ENCODE measurements around the gene MFNG. TPM values are rescaled to one million over a fixed set of nuclear protein-coding genes. Genes with fewer than 3 reads are reported as not detected.

The MFNG gene
- total RNA-seq, 1 experiment from 2014 or later: 7.1 TPM

DNA sequence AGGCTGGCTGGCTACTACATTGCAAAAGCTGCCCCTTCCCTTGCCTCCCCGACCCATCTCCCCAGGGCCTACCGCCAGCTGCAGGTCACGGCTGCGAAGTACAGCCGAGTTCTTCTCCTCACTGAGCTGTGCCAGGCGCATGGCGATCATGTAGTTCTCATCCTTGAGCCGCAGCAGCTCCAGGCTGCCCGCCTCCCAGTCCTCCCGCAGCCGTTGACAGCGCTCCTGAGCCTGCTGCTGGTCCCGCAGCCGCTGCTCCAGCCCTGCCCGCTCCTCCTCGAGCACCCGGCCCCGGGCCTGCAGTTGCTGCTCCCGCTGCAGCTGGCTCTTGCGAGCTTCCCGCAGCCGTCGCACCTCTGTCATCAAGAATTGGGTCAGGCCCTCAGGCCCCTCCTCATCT is 29.7 kb upstream of the MFNG start:
- in situ Hi-C loops (cut with HindIII; ENCODE audit: low pct_unique_long_range_greater_than_20kb, low sequenced_read_pairs) (no loop called here), intact Hi-C loops (cut with micrococcal nuclease; ENCODE audit: unreplicated experiment) (no loop called here)
- Histone ChIP-seq H3K36me3 (ENCODE audit: control insufficient read depth, insufficient read depth, low read length) (no peaks in the 10 kb centered on the region; the same call in 1 of the 2 replicates), H3K27me3 (ENCODE audit: control insufficient read depth, insufficient read depth, low read length) (no peaks in the 10 kb centered on the region), H3K27ac (ENCODE audit: low read length) (peak overlapping the region; percentile 69), H3K9me3 (ENCODE audit: control insufficient read depth, insufficient read depth, low read depth, low read length) (no peaks in the 10 kb centered on the region), H3K4me1 (ENCODE audit: control insufficient read depth, insufficient read depth, low read length) (peaks cover 46% of the 10 kb centered on the region), H3K4me3 (ENCODE audit: low read depth in 2 of 2, low read length in 2 of 2) (no peak overlapping the region)
- ChIA-PET POLR2A (interaction anchor here (0.6 kb wide), 1 partner anchor 17 kb away, joined by 7 read pairs; no protein-coding TSS in a partner anchor), CTCF (no interaction called here)
- TF ChIP-seq TCF7L2 (IDR thresholded peaks at IDR 0.05; ENCODE audit: low read depth, low read length): no peak
- TF ChIP-seq, protein P1, sequence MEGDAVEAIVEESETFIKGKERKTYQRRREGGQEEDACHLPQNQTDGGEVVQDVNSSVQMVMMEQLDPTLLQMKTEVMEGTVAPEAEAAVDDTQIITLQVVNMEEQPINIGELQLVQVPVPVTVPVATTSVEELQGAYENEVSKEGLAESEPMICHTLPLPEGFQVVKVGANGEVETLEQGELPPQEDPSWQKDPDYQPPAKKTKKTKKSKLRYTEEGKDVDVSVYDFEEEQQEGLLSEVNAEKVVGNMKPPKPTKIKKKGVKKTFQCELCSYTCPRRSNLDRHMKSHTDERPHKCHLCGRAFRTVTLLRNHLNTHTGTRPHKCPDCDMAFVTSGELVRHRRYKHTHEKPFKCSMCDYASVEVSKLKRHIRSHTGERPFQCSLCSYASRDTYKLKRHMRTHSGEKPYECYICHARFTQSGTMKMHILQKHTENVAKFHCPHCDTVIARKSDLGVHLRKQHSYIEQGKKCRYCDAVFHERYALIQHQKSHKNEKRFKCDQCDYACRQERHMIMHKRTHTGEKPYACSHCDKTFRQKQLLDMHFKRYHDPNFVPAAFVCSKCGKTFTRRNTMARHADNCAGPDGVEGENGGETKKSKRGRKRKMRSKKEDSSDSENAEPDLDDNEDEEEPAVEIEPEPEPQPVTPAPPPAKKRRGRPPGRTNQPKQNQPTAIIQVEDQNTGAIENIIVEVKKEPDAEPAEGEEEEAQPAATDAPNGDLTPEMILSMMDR (IDR thresholded peaks at IDR 0.05): no peak
- TF ChIP-seq POLR2AphosphoS5 (IDR thresholded peaks at IDR 0.05; ENCODE audit: low read depth, low read length): no peak
- no peak for TF ChIP-seq REST (IDR thresholded peaks at IDR 0.05; ENCODE audit: insufficient read depth in 1 of 2, low read depth in 2 of 2, low read length in 1 of 2)
- no peak for TF ChIP-seq SIN3A (IDR thresholded peaks at IDR 0.05; ENCODE audit: borderline replicate concordance, insufficient read depth, low read depth, low read length)
- BruUV-seq (replicated peaks): no TSS peak
- DNase-seq (ENCODE audit: low read depth, low spot score) (no peak), ATAC-seq (no peak)

- Histone ChIP-seq H3K4me1 (ENCODE audit: control insufficient read depth, insufficient read depth, low read length) (peaks cover 47% of the 10 kb centered on the region), H3K27me3 (ENCODE audit: control insufficient read depth, insufficient read depth, low read length) (no peaks in the 10 kb centered on the region), H3K4me3 (ENCODE audit: low read depth in 2 of 2, low read length in 2 of 2) (no peak overlapping the region), H3K36me3 (ENCODE audit: control insufficient read depth, insufficient read depth, low read length) (no peaks in the 10 kb centered on the region; the same call in 1 of the 2 replicates), H3K27ac (ENCODE audit: low read length) (peak overlapping the region; percentile 88), H3K9me3 (ENCODE audit: control insufficient read depth, insufficient read depth, low read depth, low read length) (no peaks in the 10 kb centered on the region)
- intact Hi-C loops (cut with micrococcal nuclease; ENCODE audit: unreplicated experiment): no loop called here
- ATAC-seq (peak; percentile 12; the same call in 1 of the 2 replicates), DNase-seq (ENCODE audit: low read depth, low spot score) (no peak)
- in situ Hi-C loops (cut with HindIII; ENCODE audit: low pct_unique_long_range_greater_than_20kb, low sequenced_read_pairs): no loop called here
- BruUV-seq (replicated peaks): no TSS peak
- ChIA-PET CTCF (no interaction called here), POLR2A (no interaction called here)
- TF ChIP-seq POLR2AphosphoS5 (IDR thresholded peaks at IDR 0.05; ENCODE audit: low read depth, low read length) (no peak), TCF7L2 (IDR thresholded peaks at IDR 0.05; ENCODE audit: low read depth, low read length) (no peak), SIN3A (IDR thresholded peaks at IDR 0.05; ENCODE audit: borderline replicate concordance, insufficient read depth, low read depth, low read length) (no peak), REST (IDR thresholded peaks at IDR 0.05; ENCODE audit: insufficient read depth in 1 of 2, low read depth in 2 of 2, low read length in 1 of 2) (no peak)
- TF ChIP-seq, protein P1 (IDR thresholded peaks at IDR 0.05): no peak
These were observed 28.4 kb upstream of the MFNG start for GRCh38 chr22:37514526-37515051.

Measured in Panc1 (cell line).